H9 (cell line): ENCODE data around the gene MMP19. TPM values are rescaled to one million over a fixed set of nuclear protein-coding genes. Genes with fewer than 3 reads are reported as not detected.

ENCODE experiments used
- DNase-seq: peaks from one replicate; pipeline ENCODE4 v3.0.0-alpha.2; 2017
- H2AFZ ChIP-seq: one replicate; pipeline ENCODE4 v1.6.1; 2013; ENCODE audit warnings: mild to moderate bottlenecking, low read length, control low read depth, moderate library complexity
- H2AK5ac ChIP-seq: 2 replicates; pipeline ENCODE4 v1.6.1; 2013; ENCODE audit warnings: low read length, control low read depth, mixed read lengths; ENCODE audit not compliant: insufficient read length
- H2BK120ac ChIP-seq: one replicate; pipeline ENCODE4 v1.6.1; 2013; ENCODE audit warnings: low read depth, mild to moderate bottlenecking, low read length, control low read depth, inconsistent platforms; ENCODE audit not compliant: poor library complexity, severe bottlenecking
- H2BK12ac ChIP-seq: 2 replicates; pipeline ENCODE4 v1.6.1; 2013; ENCODE audit warnings: low read length, control low read depth, mixed read lengths, low read depth; ENCODE audit not compliant: insufficient read length
- H2BK15ac ChIP-seq: 2 replicates; pipeline ENCODE4 v1.6.1; 2013; ENCODE audit warnings: low read depth, low read length, control low read depth
- H2BK20ac ChIP-seq: one replicate; pipeline ENCODE4 v1.6.1; 2013; ENCODE audit warnings: low read depth, mild to moderate bottlenecking, low read length, control low read depth, inconsistent platforms; ENCODE audit not compliant: poor library complexity, severe bottlenecking
- H2BK5ac ChIP-seq: 2 replicates; pipeline ENCODE4 v1.6.1; 2013; ENCODE audit warnings: low read length, control low read depth, mixed read lengths; ENCODE audit not compliant: insufficient read length
- H3K14ac ChIP-seq: 2 replicates; pipeline ENCODE4 v1.6.1; 2013; ENCODE audit warnings: low read length, control low read depth; ENCODE audit not compliant: insufficient read depth
- H3K18ac ChIP-seq: 2 replicates; pipeline ENCODE4 v1.6.1; 2013; ENCODE audit warnings: low read depth, mild to moderate bottlenecking, mixed read lengths, low read length, control low read depth; ENCODE audit not compliant: insufficient read length
- H3K23ac ChIP-seq: 2 replicates; pipeline ENCODE4 v1.6.1; 2013; ENCODE audit warnings: low read length, control low read depth, mixed read lengths, low read depth; ENCODE audit not compliant: insufficient read length
- H3K23me2 ChIP-seq: 2 replicates; pipeline ENCODE4 v1.6.1; 2013; ENCODE audit warnings: low read depth, mild to moderate bottlenecking, mixed read lengths, low read length, control low read depth; ENCODE audit not compliant: insufficient read length, poor library complexity, severe bottlenecking
- H3K27ac ChIP-seq: 2 replicates; pipeline ENCODE4 v1.5.1; 2013; ENCODE audit warnings: low read length, control low read depth, mixed read lengths, low read depth; ENCODE audit not compliant: insufficient read length
- H3K27me3 ChIP-seq: 2 replicates; pipeline ENCODE4 v1.6.1; 2013; ENCODE audit warnings: low read length, control low read depth, inconsistent platforms; ENCODE audit not compliant: insufficient read depth
- H3K4ac ChIP-seq: 2 replicates; pipeline ENCODE4 v1.6.1; 2013; ENCODE audit warnings: low read depth, mild to moderate bottlenecking, control low read depth, inconsistent platforms, low read length, moderate library complexity
- H3K4me1 ChIP-seq: 2 replicates; pipeline ENCODE4 v1.6.1; 2013; ENCODE audit warnings: low read length, control low read depth, inconsistent platforms; ENCODE audit not compliant: insufficient read depth
- H3K4me2 ChIP-seq: 2 replicates; pipeline ENCODE4 v1.6.1; 2013; ENCODE audit warnings: low read length, control low read depth, mixed read lengths; ENCODE audit not compliant: insufficient read length, insufficient read depth
- H3K56ac ChIP-seq: 2 replicates; pipeline ENCODE4 v1.6.1; 2013; ENCODE audit warnings: low read depth, mild to moderate bottlenecking, mixed read lengths, low read length, control low read depth; ENCODE audit not compliant: insufficient read length
- H3K79me1 ChIP-seq: 2 replicates; pipeline ENCODE4 v1.6.1; 2013; ENCODE audit warnings: low read depth, mild to moderate bottlenecking, moderate library complexity, low read length, control low read depth, inconsistent platforms; ENCODE audit not compliant: insufficient read depth, poor library complexity, severe bottlenecking
- H3K79me2 ChIP-seq: 2 replicates; pipeline ENCODE4 v1.6.1; 2013; ENCODE audit warnings: low read length, control low read depth, inconsistent platforms; ENCODE audit not compliant: insufficient read depth
- H3K9ac ChIP-seq: 2 replicates; pipeline ENCODE4 v1.6.1; 2013; ENCODE audit warnings: low read length, control low read depth, mixed read lengths; ENCODE audit not compliant: insufficient read length; ENCODE audit errors: extremely low read depth
- H3K9me3 ChIP-seq: one replicate; pipeline ENCODE4 v1.6.1; 2013; ENCODE audit warnings: low read depth, low read length, inconsistent platforms; ENCODE audit not compliant: control insufficient read depth
- H3T11ph ChIP-seq: one replicate; pipeline ENCODE4 v1.6.1; 2013; ENCODE audit warnings: mild to moderate bottlenecking, low read length, control low read depth, inconsistent platforms
- H4K20me1 ChIP-seq: one replicate; pipeline ENCODE4 v1.6.1; 2013; ENCODE audit not compliant: control insufficient read depth, insufficient read length, insufficient read depth
- H4K5ac ChIP-seq: 2 replicates; pipeline ENCODE4 v1.6.1; 2013; ENCODE audit warnings: low read depth, mild to moderate bottlenecking, mixed read lengths, low read length, control low read depth; ENCODE audit not compliant: insufficient read length
- H4K8ac ChIP-seq: replicated peaks from 2 replicates; pipeline ENCODE4 v1.6.1; 2013; ENCODE audit warnings: low read length, control low read depth, mixed read lengths, low read depth; ENCODE audit not compliant: insufficient read length
- H4K91ac ChIP-seq: 2 replicates; pipeline ENCODE4 v1.6.1; 2013; ENCODE audit warnings: low read depth, mild to moderate bottlenecking, moderate library complexity, mixed read lengths, low read length, control low read depth; ENCODE audit not compliant: insufficient read length
- H3K27ac Mint-ChIP-seq, 3 experiments: 2 replicates in 2 of 3; 3 replicates in 1 of 3; pipeline ENCODE4 v1.8.0; 2020 to 2021; ENCODE audit warnings: mixed read lengths in 3 of 3, mild to moderate bottlenecking in 1 of 3, moderate library complexity in 1 of 3
- H3K27me3 Mint-ChIP-seq: 2 replicates; pipeline ENCODE4 v1.8.0; 2021; ENCODE audit warnings: low read depth, mild to moderate bottlenecking, moderate library complexity, mixed read lengths
- H3K36me3 Mint-ChIP-seq, 3 experiments: 2 replicates in 2 of 3; 3 replicates in 1 of 3; pipeline ENCODE4 v1.8.0; 2020 to 2021; ENCODE audit warnings: low read depth in 3 of 3, mixed read lengths in 3 of 3; ENCODE audit not compliant: insufficient read depth in 1 of 3
- H3K4me1 Mint-ChIP-seq, 2 experiments: 2 replicates each; pipeline ENCODE4 v1.8.0; 2020; ENCODE audit warnings: mixed read lengths in 2 of 2
- H3K4me3 Mint-ChIP-seq, 2 experiments: 2 replicates in 1 of 2; 3 replicates in 1 of 2; pipeline ENCODE4 v1.8.0; 2020 to 2021; ENCODE audit warnings: mild to moderate bottlenecking in 2 of 2, mixed read lengths in 2 of 2, moderate library complexity in 1 of 2
- H3K9me3 Mint-ChIP-seq, 2 experiments: 2 replicates in 1 of 2; 3 replicates in 1 of 2; pipeline ENCODE4 v1.8.0; 2020; ENCODE audit warnings: mild to moderate bottlenecking in 2 of 2, mixed read lengths in 2 of 2, moderate library complexity in 1 of 2
- WGBS: extraction: QIAGEN DNeasy Blood & Tissue Kit; methylation state at CpG from one replicate; pipeline ENCODE4 v1.1.7; 2013; ENCODE audit warnings: missing lambda C conversion rate, low lambda C conversion rate, mixed read lengths; ENCODE audit not compliant: insufficient read length; ENCODE audit errors: extremely low coverage; 5-methylcytosine and 5-hydroxymethylcytosine counted together
- total RNA-seq: library from RNA; stranded (reverse); gene quantifications from 2 replicates; pipeline ENCODE4 v1.2.1, GENCODE V29; 2021
- TF ChIP-seq, protein P1 (sequence below): fragments of 200-600 bp; sonication (generic); conservative IDR thresholded peaks from 3 replicates; pipeline ENCODE4 v1.8.0; 2021; ENCODE audit warnings: antibody characterized with exemption, mild to moderate bottlenecking

Gene MMP19
- total RNA-seq, 1 experiment from 2014 or later: 1.7 TPM

DNA sequence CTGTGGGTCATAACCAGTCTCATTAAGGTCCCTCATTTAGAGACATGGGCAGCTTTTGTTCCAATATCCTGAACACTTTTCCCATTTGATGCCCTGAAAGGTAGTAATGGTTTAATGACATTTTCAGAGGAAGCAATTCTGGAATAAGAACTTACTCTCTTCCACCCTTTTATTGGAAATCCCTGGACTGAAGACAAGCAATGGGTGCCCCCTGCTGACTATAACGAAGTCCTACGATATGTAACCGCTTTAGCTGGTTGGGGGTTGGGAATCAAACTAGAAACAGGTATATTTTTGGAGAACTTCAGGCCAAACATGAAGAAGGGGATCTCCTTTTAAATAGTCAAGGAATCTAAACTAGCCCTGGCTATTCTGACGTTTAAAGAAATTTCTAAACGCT lies 45.7 kb downstream of the MMP19 start:
- Histone ChIP-seq H3K56ac (no peak overlapping the region), H3K4me2 (no peak overlapping the region), H2AK5ac (no peak overlapping the region), H4K8ac (no peak overlapping the region), H3K9ac (no peak overlapping the region), H3K27ac (no peak overlapping the region), H3K14ac (no peak overlapping the region), H3K23ac (no peak overlapping the region), H3K79me1 (peaks cover 2% of the 10 kb centered on the region), H3K18ac (no peak overlapping the region), H3K27me3 (no peaks in the 10 kb centered on the region), H2BK20ac (no peak overlapping the region), H3K9me3 (no peaks in the 10 kb centered on the region), H3T11ph (no peak overlapping the region), H4K20me1 (no peaks in the 10 kb centered on the region), H4K91ac (no peak overlapping the region), H4K5ac (no peak overlapping the region), H3K23me2 (no peaks in the 10 kb centered on the region), H2AFZ (no peak overlapping the region), H2BK15ac (no peak overlapping the region), H3K4ac (no peak overlapping the region), H2BK12ac (no peak overlapping the region), H2BK5ac (no peak overlapping the region), H3K79me2 (no peaks in the 10 kb centered on the region), H3K4me1 (no peaks in the 10 kb centered on the region), H2BK120ac (no peak overlapping the region)
- Mint-ChIP-seq H3K9me3 (no peaks in the 10 kb centered on the region), H3K4me3 (no peak overlapping the region), H3K27ac (no peak overlapping the region; a peak in 1 of 7 replicates), H3K4me1 (peaks cover 6 to 7% of the 10 kb centered on the region in 2 experiments; a peak in 3 of 4 replicates), H3K36me3 (peaks cover 35 to 88% (median 76%) of the 10 kb centered on the region in 3 experiments), H3K27me3 (no peaks in the 10 kb centered on the region)
- TF ChIP-seq, protein P1, sequence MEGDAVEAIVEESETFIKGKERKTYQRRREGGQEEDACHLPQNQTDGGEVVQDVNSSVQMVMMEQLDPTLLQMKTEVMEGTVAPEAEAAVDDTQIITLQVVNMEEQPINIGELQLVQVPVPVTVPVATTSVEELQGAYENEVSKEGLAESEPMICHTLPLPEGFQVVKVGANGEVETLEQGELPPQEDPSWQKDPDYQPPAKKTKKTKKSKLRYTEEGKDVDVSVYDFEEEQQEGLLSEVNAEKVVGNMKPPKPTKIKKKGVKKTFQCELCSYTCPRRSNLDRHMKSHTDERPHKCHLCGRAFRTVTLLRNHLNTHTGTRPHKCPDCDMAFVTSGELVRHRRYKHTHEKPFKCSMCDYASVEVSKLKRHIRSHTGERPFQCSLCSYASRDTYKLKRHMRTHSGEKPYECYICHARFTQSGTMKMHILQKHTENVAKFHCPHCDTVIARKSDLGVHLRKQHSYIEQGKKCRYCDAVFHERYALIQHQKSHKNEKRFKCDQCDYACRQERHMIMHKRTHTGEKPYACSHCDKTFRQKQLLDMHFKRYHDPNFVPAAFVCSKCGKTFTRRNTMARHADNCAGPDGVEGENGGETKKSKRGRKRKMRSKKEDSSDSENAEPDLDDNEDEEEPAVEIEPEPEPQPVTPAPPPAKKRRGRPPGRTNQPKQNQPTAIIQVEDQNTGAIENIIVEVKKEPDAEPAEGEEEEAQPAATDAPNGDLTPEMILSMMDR: peak; percentile 64
- no peak for DNase-seq
- no CpG with 5 or more reads among the region's 5 CpGs for WGBS
